GM12865 (cell line): ENCODE data around the gene DAPK1.

Source experiments
- DNase-seq: peaks from one replicate; pipeline ENCODE4 v3.0.0; 2010; ENCODE audit warnings: low read depth
- H3K4me3 ChIP-seq: 2 replicates; pipeline ENCODE4 v1.5.1; 2011; ENCODE audit warnings: mild to moderate bottlenecking, low read depth, low read length, control low read depth
- TF ChIP-seq, protein P1 (sequence below): IDR thresholded peaks from 2 replicates; pipeline ENCODE4 v1.5.1; 2011; ENCODE audit warnings: low read length, control low read depth, low read depth, inconsistent platforms; ENCODE audit not compliant: insufficient read depth; ENCODE audit errors: missing control alignments

DAPK1 gene

DNA sequence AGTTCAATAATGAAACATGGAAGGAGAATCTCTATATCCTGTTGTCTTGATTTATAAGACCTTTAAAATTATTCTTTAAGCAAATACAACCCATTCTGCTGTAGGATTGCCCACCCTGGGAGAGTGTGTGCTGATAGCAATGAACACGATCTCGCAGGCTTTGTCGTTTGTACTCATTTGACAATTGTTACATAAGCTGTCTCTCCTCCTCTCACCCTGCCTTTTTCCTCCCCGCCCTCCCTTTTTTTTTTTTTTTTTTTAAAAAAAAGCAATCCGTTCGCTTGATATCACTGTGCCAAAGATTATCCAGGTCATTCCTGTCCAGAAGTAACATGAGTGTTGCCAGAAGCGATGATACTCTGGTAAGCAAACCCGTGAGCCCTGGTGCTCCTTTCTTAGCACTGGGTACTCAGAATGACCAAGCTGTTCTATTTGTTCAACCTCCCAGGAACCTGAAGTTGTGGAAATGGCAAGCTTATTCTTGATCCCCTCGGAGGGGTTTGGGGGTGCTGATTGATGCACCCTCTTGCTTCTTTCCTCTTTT lies 145.5 kb downstream of the DAPK1 start:
- no peak for DNase-seq
- H3K4me3 ChIP-seq: no peak overlapping the region
- TF ChIP-seq, protein P1, sequence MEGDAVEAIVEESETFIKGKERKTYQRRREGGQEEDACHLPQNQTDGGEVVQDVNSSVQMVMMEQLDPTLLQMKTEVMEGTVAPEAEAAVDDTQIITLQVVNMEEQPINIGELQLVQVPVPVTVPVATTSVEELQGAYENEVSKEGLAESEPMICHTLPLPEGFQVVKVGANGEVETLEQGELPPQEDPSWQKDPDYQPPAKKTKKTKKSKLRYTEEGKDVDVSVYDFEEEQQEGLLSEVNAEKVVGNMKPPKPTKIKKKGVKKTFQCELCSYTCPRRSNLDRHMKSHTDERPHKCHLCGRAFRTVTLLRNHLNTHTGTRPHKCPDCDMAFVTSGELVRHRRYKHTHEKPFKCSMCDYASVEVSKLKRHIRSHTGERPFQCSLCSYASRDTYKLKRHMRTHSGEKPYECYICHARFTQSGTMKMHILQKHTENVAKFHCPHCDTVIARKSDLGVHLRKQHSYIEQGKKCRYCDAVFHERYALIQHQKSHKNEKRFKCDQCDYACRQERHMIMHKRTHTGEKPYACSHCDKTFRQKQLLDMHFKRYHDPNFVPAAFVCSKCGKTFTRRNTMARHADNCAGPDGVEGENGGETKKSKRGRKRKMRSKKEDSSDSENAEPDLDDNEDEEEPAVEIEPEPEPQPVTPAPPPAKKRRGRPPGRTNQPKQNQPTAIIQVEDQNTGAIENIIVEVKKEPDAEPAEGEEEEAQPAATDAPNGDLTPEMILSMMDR: no peak

DNA sequence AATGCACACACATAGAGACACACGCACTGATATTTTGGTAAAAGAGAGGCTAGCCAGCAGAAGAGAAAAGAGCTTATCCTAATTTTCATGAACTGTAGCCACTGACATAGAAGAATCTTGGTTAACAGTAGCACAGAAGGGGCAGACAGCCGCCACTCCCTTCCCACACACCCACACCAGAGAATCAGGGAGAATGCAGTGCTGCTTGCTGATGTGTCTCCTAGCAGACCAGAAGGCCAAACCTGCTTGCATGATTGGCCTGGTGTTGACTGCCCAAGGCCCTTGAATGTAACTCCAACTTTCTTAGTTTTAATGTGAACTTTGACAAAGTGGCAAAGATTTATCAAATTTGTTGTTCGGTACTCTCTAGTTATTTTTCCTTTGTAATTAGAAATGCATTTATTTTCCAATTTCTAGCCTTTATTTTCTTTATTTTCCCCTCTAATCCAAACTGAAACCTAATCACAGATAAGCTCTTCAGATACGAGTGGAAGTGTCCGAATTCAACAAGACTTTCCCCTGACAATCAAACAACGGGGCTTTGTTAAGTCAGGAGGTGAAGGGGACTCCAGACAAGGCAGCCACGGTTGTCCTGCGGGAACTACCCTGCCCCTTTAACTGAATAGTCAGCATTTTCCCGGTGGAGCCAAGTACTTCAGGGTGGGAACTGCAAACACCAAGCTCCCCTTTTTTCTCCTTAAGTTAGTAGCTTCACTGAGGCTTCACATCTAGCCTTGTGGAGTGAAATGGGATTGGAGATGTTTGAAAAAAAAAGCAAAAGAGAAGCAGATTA lies 146.3 kb downstream of the DAPK1 start:
- H3K4me3 ChIP-seq: no peak overlapping the region
- TF ChIP-seq, protein P1: no peak
- no peak for DNase-seq

DNA sequence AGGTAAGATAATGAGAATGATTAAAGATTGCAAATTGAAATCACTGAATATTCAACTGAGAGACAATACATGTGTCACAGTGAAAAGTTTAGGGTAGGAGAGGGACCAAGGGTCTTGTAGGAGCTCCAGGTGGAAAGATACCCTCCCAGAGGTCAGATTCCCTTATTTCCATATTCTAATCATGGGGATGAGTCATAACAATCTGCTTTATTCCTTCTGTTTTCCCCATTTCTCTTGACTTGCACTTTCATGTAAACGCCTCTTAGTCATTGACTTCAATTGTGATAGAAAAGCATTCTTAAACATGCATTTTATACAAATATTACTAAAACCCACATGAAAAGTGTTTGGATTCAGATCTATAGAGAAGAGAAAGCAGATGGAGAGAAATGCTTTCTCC lies 147.0 kb downstream of the DAPK1 start:
- no peak for DNase-seq
- H3K4me3 ChIP-seq: no peak overlapping the region
- TF ChIP-seq, protein P1: no peak

DNA sequence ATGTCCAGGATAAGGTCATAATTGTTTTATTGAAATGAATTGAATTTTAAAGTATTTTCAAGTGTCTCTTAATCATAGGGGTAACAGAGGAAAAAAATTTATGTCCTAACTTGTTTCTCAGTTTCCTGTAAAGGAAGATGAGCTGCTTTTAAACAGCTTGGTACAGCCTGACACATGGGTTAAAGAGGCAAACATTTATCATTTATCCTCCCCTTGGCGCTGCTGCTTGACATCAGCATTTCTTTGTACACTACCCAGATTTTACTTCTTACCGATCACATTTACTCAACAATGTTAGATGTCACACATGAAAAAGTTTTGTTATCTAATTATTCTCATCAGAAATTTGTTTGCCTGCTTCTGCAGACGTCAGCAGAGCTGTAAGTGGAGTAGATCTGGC lies 148.9 kb downstream of the DAPK1 start:
- TF ChIP-seq, protein P1: no peak
- H3K4me3 ChIP-seq: no peak overlapping the region
- DNase-seq: no peak

DNA sequence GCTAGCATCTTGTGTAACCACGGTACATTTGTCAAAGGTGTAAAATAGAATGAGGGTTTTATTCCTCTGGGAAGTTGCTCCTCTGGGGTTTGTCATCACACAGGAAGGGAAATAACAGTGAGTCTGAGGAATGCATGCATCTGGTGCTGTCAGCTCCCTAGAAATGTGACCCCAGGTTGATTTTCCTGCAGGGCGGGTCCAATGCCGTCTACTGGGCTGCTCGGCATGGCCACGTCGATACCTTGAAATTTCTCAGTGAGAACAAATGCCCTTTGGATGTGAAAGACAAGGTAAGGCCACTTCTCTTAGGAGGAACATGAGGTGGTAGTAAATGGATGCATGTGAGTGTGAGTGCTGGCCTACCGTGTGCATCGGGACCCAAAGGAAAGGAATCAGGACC lies 149.4 kb downstream of the DAPK1 start:
- no peak for DNase-seq

DNA sequence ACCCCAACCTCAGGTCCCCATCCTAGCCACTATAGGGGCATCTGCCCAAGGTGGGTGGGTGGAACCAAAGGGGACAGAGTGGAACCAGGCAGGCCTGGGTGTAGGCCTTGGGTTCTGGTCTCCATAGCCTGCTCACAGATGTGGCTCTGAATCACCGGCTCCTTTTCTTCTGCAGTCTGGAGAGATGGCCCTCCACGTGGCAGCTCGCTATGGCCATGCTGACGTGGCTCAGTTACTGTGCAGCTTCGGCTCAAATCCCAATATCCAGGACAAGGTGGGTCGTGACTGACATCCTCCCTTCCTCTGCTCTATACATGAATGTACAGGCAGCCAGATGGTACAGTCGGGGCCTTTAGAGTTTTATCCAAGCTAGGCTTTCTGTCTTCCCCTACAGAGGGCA lies 150.9 kb downstream of the DAPK1 start:
- TF ChIP-seq, protein P1: no peak
- H3K4me3 ChIP-seq: no peak overlapping the region
- no peak for DNase-seq

More for the DNA sequence above, 149.4 kb downstream of the DAPK1 start:
- TF ChIP-seq, protein P1: no peak
- H3K4me3 ChIP-seq: no peak overlapping the region
